Right lobe of liver (tissue), 6 donors: ENCODE data around the gene RPS6KL1. TPM values are rescaled to one million over a fixed set of nuclear protein-coding genes. Genes with fewer than 3 reads are reported as not detected.

Experiments used
- ATAC-seq, 4 donors: fragments of 200-7000 bp; cut with Tn5 transposase; one replicate each; pipeline ENCODE4 v1.9.1; 2020; ENCODE audit warnings: mild to moderate bottlenecking in 4 of 4, moderate library complexity in 4 of 4
- DNase-seq, 3 donors: peaks; one replicate each; pipeline ENCODE4 v3.0.0-alpha.2; 2020
- H3K27ac ChIP-seq, 3 donors: fragments of 200-600 bp; one replicate each; pipeline ENCODE4 v1.8.0; 2022
- H3K27me3 ChIP-seq, 2 donors: fragments of 200-600 bp; one replicate each; pipeline ENCODE4 v1.8.0; 2022
- H3K36me3 ChIP-seq, 4 donors: fragments of 200-600 bp; sonication (generic) in 1 of 4; one replicate each; pipeline versions ENCODE4 v1.5.1 to v1.8.0; 2017 to 2022; ENCODE audit warnings: control low read depth in 1 of 4
- H3K4me1 ChIP-seq, 4 donors: fragments of 200-600 bp; sonication (generic) in 1 of 4; one replicate each; pipeline versions ENCODE4 v1.5.1 to v1.8.0; 2017 to 2022; ENCODE audit warnings: control low read depth in 1 of 4
- H3K4me3 ChIP-seq, 3 donors: fragments of 200-600 bp; one replicate each; pipeline ENCODE4 v1.8.0; 2022
- H3K9me3 ChIP-seq, 4 donors: fragments of 200-600 bp; sonication (generic) in 1 of 4; one replicate each; pipeline versions ENCODE4 v1.5.1 to v1.8.0; 2017 to 2022; ENCODE audit warnings: control low read depth in 1 of 4
- POLR2A ChIP-seq: fragments of 450-650 bp; IDR thresholded peaks from one replicate; pipeline ENCODE4 v1.6.1; 2017; ENCODE audit warnings: antibody characterized with exemption, mild to moderate bottlenecking
- WGBS: methylation state at CpG from one replicate; pipeline ENCODE4 v1.1.6; 2018; ENCODE audit warnings: low coverage, low lambda C conversion rate; ENCODE audit not compliant: insufficient coverage; ENCODE audit errors: missing lambda C conversion rate; 5-methylcytosine and 5-hydroxymethylcytosine counted together
- intact Hi-C, 2 donors: fragments of 100-400 bp; cut with DNase I; formaldehyde crosslinking; loops; one replicate each; pipeline versions ENCODE4 v1.11.2 to v1.14.1; 2022
- total RNA-seq, 6 experiments: library from RNA; depleted of rRNA in 2 of 6; stranded (reverse); fragments of >200 nt in 2 of 6; fragmentation: NEBNext Ultra II Directional in 3 of 6; extraction: Animal tissue kit (Norgen Biotek cat#: 25700) in 3 of 6; gene quantifications; one replicate each; pipeline versions ENCODE4 v1.1.0 to v1.2.4, GENCODE V29; 2016 to 2023
- TF ChIP-seq, protein P1 (sequence below), 4 donors: fragments of 200-600 bp in 3 of 4; fragments of 450-650 bp in 1 of 4; IDR thresholded peaks; one replicate each; pipeline versions ENCODE4 v1.5.1 to v1.8.0; 2016 to 2022; ENCODE audit warnings: antibody characterized with exemption in 4 of 4, mild to moderate bottlenecking in 2 of 4
- donor health status: DM: no; HTN: yes; CAD: no.
- donor health status: DM: no; HTN: no; CAD: no.
- donor health status: DM: no; HTN: no; CAD: no.
- donor health status: DM: no; HTN: yes; CAD: no.
- donor health status: DM: no; HTN: yes; CAD: no.

Gene RPS6KL1
- total RNA-seq, 6 experiments from 2014 or later = 3.9 to 7.9 (median 4.9) TPM

DNA sequence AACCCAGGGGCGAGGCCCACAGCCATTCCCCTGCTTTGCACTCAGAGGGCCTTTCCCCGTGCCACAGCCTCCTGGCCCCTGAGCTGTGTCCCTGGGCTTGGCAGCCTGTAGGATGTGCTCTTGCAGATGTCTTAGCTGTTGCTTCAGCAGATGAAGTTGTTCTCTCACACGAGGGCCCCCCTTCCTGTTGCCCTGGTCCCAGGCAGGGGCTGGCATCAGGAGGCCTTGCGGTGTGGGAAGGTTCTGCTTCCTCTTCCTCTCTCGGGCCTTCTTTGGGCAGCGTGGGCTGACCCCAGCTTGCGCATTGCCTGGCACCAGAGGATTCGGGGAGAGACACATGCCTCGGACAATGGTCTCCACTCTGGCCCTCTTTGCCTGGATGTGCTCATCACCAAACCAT lies 59.8 kb downstream of the RPS6KL1 start:
- no peak for DNase-seq
- TF ChIP-seq POLR2A = no peak
- TF ChIP-seq, protein P1, sequence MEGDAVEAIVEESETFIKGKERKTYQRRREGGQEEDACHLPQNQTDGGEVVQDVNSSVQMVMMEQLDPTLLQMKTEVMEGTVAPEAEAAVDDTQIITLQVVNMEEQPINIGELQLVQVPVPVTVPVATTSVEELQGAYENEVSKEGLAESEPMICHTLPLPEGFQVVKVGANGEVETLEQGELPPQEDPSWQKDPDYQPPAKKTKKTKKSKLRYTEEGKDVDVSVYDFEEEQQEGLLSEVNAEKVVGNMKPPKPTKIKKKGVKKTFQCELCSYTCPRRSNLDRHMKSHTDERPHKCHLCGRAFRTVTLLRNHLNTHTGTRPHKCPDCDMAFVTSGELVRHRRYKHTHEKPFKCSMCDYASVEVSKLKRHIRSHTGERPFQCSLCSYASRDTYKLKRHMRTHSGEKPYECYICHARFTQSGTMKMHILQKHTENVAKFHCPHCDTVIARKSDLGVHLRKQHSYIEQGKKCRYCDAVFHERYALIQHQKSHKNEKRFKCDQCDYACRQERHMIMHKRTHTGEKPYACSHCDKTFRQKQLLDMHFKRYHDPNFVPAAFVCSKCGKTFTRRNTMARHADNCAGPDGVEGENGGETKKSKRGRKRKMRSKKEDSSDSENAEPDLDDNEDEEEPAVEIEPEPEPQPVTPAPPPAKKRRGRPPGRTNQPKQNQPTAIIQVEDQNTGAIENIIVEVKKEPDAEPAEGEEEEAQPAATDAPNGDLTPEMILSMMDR (IDR thresholded peaks at IDR 0.05) = no peak
- Histone ChIP-seq H3K36me3 (no peaks in the 10 kb centered on the region), H3K4me1 (no peaks in the 10 kb centered on the region), H3K27ac (no peak overlapping the region), H3K4me3 (no peak overlapping the region), H3K27me3 (no peaks in the 10 kb centered on the region), H3K9me3 (no peaks in the 10 kb centered on the region)
- 55% methylated on average over 3 of the region's 9 CpGs for WGBS
- intact Hi-C loops = loop anchor here (5.0 kb wide), 1 partner anchor 44 kb away; no protein-coding TSS in a partner anchor
- peak in 3 of 4 donors; percentile 11 to 21 (median 13) for ATAC-seq

DNA sequence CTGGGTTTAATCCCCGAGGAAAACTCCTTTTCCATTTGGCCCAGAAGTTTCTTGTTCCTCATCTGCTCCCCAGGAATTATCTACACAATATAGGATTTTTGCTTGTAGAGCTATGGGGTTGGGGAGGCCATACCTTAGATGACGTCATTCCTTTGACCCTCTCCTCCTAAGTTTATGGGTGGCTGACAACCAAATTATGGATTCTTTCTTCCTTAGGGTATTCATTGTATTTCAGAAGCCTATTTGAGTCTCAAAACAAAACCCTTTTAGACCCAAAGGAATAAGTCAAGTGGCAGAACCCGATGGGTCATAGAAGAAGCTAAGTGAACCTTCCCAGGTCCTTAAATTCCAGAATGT lies 61.3 kb downstream of the RPS6KL1 start:
- DNase-seq (no peak), ATAC-seq (no peak)
- Histone ChIP-seq H3K36me3 (no peaks in the 10 kb centered on the region), H3K27me3 (no peaks in the 10 kb centered on the region), H3K4me1 (no peaks in the 10 kb centered on the region), H3K9me3 (no peaks in the 10 kb centered on the region), H3K27ac (no peak overlapping the region), H3K4me3 (no peak overlapping the region)
- no peak for TF ChIP-seq POLR2A
- TF ChIP-seq, protein P1 (IDR thresholded peaks at IDR 0.05) = no peak
- 53% methylated on average over 3 of the region's 3 CpGs for WGBS
- intact Hi-C loops = loop anchor here (5.0 kb wide), 1 partner anchor 46 kb away; no protein-coding TSS in a partner anchor

DNA sequence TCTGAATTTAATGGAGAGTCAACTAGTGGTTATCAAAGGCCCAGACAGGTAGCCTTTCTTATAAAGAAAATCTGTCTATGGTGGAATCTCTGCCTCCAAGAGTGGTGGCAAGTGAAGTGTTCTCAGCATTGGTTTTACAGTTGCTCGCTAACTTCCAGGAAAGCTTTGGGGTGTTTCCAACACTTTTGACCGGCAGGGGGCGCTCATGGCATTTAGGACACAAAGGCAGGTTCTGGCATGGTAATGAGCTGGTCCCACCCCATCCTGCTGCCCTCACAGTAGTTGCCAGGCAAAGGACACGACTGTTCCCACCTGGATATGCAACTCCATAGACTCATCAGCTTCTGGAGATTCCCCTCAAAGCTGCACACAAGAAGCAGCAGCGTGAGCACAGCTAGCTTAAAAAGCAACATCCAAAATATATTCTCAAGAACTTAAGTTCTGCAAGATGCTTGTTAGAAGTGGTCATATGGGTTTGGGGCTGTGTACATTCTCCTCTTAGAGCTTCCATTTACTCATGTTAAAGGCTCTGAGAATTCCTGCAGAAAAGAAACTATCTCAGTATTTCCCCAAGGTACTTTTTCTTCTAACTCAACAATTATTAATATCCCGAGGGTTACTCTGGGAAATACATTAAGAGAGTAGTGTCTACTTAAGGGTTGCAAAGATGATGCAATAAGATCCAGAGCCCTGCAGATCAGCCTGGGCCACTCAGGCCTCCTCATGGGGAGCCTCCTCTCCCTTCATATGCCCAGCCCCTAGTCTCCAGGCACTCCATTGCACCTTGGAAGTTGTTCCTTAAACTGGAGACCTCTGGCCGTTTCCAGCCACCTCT lies 61.9 kb downstream of the RPS6KL1 start:
- Histone ChIP-seq H3K4me3 (no peak overlapping the region), H3K27ac (no peak overlapping the region), H3K36me3 (no peaks in the 10 kb centered on the region), H3K9me3 (no peaks in the 10 kb centered on the region), H3K27me3 (no peaks in the 10 kb centered on the region), H3K4me1 (peaks cover 0 to 5% (median 1%) of the 10 kb centered on the region in 4 donors)
- no peak for TF ChIP-seq POLR2A
- TF ChIP-seq, protein P1 (IDR thresholded peaks at IDR 0.05) = peak; percentile 80 to 95 (median 87)
- intact Hi-C loops = loop anchor here (5.0 kb wide), 1 partner anchor 46 kb away; no protein-coding TSS in a partner anchor
- peak; percentile 86 to 88 (median 87) for DNase-seq
- 35% methylated on average over 6 of the region's 7 CpGs for WGBS
- peak; percentile 80 to 90 (median 86) for ATAC-seq

DNA sequence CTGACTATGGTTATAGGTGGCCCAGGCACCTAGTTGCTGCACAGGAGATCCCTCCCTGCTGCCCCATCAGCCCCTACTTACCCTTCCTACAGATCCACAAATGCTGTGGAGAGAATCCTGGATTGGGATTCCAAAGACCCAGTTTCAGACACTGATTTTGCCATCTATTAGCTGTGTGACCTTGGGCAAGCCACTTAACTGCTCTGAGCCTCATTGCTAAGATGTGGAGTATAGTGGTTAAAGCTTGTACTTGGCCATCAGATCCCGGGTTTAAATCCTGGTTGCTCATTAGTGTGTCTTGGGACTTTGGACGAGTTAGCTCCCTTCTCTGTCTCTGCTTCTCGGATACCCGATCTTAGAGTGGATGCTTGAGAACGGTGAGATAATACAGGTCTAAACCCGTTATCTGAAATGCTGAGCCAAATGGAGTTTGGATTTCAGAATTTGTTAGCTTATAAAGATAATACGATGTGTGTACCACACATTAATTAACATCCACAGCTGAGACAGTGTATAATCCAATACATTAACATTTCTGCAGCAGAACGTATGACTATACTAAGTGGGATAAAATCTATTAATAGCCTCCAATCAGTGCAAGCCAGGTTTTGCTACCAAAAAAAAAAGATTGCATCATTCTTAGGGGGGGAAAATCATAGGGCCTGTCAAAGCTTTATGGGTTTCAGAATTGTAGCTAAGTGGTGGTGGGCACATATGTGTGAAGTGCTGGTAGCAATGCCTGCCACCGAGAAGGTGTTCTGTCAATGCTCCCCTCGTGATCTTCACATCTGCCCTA lies 63.1 kb downstream of the RPS6KL1 start:
- ATAC-seq (no peak), DNase-seq (no peak)
- Histone ChIP-seq H3K9me3 (no peaks in the 10 kb centered on the region), H3K27ac (no peak overlapping the region), H3K4me3 (no peak overlapping the region), H3K27me3 (no peaks in the 10 kb centered on the region), H3K36me3 (no peaks in the 10 kb centered on the region), H3K4me1 (peaks cover 0 to 12% (median 1%) of the 10 kb centered on the region in 4 donors)
- TF ChIP-seq, protein P1 (IDR thresholded peaks at IDR 0.05) = no peak
- TF ChIP-seq POLR2A = no peak
- WGBS = 40% methylated on average over 10 of the region's 10 CpGs
- intact Hi-C loops = loop anchor here (5.0 kb wide), 1 partner anchor 47 kb away; no protein-coding TSS in a partner anchor
